ENCODE data around the gene BCL7B.

The BCL7B gene

GRCh38 chr7:73520673-73521635 is 36.5 kb downstream of the BCL7B start:
- TF ChIP-seq MYC (IDR thresholded peaks at IDR 0.05; ENCODE audit: low read depth, low read length) (no peak; the same call in 1 of the 2 replicates), MAX (IDR thresholded peaks at IDR 0.05; ENCODE audit: low read depth, low read length) (peak; percentile 33; the same call in 1 of the 2 replicates)
- peak overlapping the region; percentile 86 for H3K4me3 ChIP-seq (ENCODE audit: low read depth, low read length)
- no peak for DNase-seq (ENCODE audit: low read depth)

- TF ChIP-seq CTCF (IDR thresholded peaks at IDR 0.05; ENCODE audit: low read depth, low read length) = no peak
- TF ChIP-seq MAX (IDR thresholded peaks at IDR 0.05; ENCODE audit: low read depth, low read length) = no peak
- peak; percentile 53 for DNase-seq (ENCODE audit: low read depth)
- peak overlapping the region; percentile 86 for H3K4me3 ChIP-seq (ENCODE audit: low read depth, low read length)
Observed at GRCh38 chr7:73519867-73520672, 37.4 kb downstream of the BCL7B start.

- TF ChIP-seq MAX (IDR thresholded peaks at IDR 0.05; ENCODE audit: low read depth, low read length) = no peak
- no peak for TF ChIP-seq MYC (IDR thresholded peaks at IDR 0.05; ENCODE audit: low read depth, low read length)
- TF ChIP-seq POLR2A (IDR thresholded peaks at IDR 0.05; ENCODE audit: extremely low read depth, insufficient read length) = no peak
- TF ChIP-seq CTCF (IDR thresholded peaks at IDR 0.05; ENCODE audit: low read depth, low read length) = no peak
- peak overlapping the region; percentile 86 for H3K4me3 ChIP-seq (ENCODE audit: low read depth, low read length)
Observed at GRCh38 chr7:73518470-73518869, 39.0 kb downstream of the BCL7B start.

GRCh38 chr7:73517241-73517995 is 40.1 kb downstream of the BCL7B start:
- TF ChIP-seq CTCF (IDR thresholded peaks at IDR 0.05; ENCODE audit: low read depth, low read length) = no peak
- TF ChIP-seq POLR2A (IDR thresholded peaks at IDR 0.05; ENCODE audit: extremely low read depth, insufficient read length) = no peak
- TF ChIP-seq MAX (IDR thresholded peaks at IDR 0.05; ENCODE audit: low read depth, low read length) = no peak
- no peak for TF ChIP-seq MYC (IDR thresholded peaks at IDR 0.05; ENCODE audit: low read depth, low read length)
- DNase-seq (ENCODE audit: low read depth) = no peak
- H3K4me3 ChIP-seq (ENCODE audit: low read depth, low read length) = peak overlapping the region; percentile 1

More at GRCh38 chr7:73518470-73518869, 39.0 kb downstream of the BCL7B start:
- DNase-seq (ENCODE audit: low read depth) = no peak

GRCh38 chr7:73515178-73515577 is 42.3 kb downstream of the BCL7B start:
- DNase-seq (ENCODE audit: low read depth) = peak; percentile 42
- no peak overlapping the region for H3K4me3 ChIP-seq (ENCODE audit: low read depth, low read length)
- no peak for TF ChIP-seq CTCF (IDR thresholded peaks at IDR 0.05; ENCODE audit: low read depth, low read length)
- TF ChIP-seq POLR2A (IDR thresholded peaks at IDR 0.05; ENCODE audit: extremely low read depth, insufficient read length) = no peak
- TF ChIP-seq MAX (IDR thresholded peaks at IDR 0.05; ENCODE audit: low read depth, low read length) = no peak
- no peak for TF ChIP-seq MYC (IDR thresholded peaks at IDR 0.05; ENCODE audit: low read depth, low read length)
